HL-60 (cell line): ENCODE measurements around the gene ZFP69B.

Source experiments
- GABPA ChIP-seq: IDR thresholded peaks from 2 replicates; pipeline ENCODE4 v1.6.1; 2012; ENCODE audit warnings: low read depth
- POLR2AphosphoS5 ChIP-seq: IDR thresholded peaks from 2 replicates; pipeline ENCODE4 v1.6.1; 2012; ENCODE audit warnings: low read depth
- REST ChIP-seq: IDR thresholded peaks from 2 replicates; pipeline ENCODE4 v1.6.1; 2012; ENCODE audit warnings: low read depth; ENCODE audit not compliant: insufficient replicate concordance
- TF ChIP-seq, protein P1 (sequence below): IDR thresholded peaks from one replicate; pipeline ENCODE4 v1.5.1; 2011; ENCODE audit warnings: low read length, control low read depth, inconsistent platforms; ENCODE audit not compliant: insufficient read depth

DNA sequence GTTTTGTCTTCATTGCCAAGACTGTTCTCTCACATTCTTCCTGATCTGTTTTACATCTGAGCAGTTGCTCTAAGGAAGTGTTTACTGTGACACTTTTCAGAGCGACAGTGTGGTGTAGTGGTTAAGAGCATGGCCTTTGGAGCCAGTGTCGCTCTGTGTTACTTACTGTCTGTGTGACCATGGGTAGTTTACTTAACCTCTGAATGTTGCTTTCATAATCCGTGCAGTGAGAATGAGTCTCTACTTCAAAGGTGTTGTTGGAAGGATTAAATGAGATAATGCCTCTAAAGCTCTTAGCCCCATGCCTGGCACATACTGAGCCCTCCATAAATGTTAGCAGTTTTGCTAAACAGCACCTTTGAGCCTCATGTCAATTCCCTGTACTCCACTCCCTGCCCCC lies 35.9 kb upstream of the ZFP69B start:
- TF ChIP-seq, protein P1, sequence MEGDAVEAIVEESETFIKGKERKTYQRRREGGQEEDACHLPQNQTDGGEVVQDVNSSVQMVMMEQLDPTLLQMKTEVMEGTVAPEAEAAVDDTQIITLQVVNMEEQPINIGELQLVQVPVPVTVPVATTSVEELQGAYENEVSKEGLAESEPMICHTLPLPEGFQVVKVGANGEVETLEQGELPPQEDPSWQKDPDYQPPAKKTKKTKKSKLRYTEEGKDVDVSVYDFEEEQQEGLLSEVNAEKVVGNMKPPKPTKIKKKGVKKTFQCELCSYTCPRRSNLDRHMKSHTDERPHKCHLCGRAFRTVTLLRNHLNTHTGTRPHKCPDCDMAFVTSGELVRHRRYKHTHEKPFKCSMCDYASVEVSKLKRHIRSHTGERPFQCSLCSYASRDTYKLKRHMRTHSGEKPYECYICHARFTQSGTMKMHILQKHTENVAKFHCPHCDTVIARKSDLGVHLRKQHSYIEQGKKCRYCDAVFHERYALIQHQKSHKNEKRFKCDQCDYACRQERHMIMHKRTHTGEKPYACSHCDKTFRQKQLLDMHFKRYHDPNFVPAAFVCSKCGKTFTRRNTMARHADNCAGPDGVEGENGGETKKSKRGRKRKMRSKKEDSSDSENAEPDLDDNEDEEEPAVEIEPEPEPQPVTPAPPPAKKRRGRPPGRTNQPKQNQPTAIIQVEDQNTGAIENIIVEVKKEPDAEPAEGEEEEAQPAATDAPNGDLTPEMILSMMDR, result no peak
- no peak for TF ChIP-seq POLR2AphosphoS5
- TF ChIP-seq GABPA, result no peak
- no peak for TF ChIP-seq REST
